ENCODE data around the gene REM2.
"Not testable (repeated sequence)": the region's sequence is repeated elsewhere in the genome, so short reads cannot be mapped to it uniquely, and the experiment has no call there.

Gene REM2

GRCh38 chr14:22854963-22855724, 27.9 kb upstream of the REM2 start:
- H3K27ac Mint-ChIP-seq = no peak overlapping the region
- no peaks in the 10 kb centered on the region for H3K9me3 Mint-ChIP-seq
- peaks cover 25% of the 10 kb centered on the region for H3K27me3 Mint-ChIP-seq (ENCODE audit: low read depth)
- H3K36me3 Mint-ChIP-seq (ENCODE audit: low read depth) = peaks cover 3% of the 10 kb centered on the region
- peaks cover 36% of the 10 kb centered on the region for H3K4me1 Mint-ChIP-seq (ENCODE audit: low read depth)
- no peak overlapping the region for H3K4me3 Mint-ChIP-seq

DNA sequence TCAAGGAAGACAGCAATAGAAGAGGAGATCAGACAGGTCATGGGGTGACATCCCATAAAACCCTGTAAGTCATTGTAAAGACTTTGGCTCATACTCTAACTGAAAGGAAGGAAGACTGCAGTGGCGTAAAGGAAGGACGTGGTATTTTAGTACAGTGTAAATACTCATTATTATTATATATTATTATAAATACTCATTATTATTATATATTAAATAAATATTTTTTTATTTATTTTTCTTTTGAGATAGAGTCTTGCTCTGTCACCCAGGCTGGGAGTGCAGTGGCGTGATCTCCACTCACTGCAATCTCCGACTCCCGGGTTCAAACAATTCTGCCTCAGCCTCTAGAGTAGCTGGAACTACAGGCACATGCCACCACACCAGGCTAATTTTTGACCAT, 26.6 kb upstream of the REM2 start:
- no peak overlapping the region for H3K27ac Mint-ChIP-seq
- peaks cover 30% of the 10 kb centered on the region for H3K27me3 Mint-ChIP-seq (ENCODE audit: low read depth)
- H3K4me3 Mint-ChIP-seq = no peak overlapping the region
- peaks cover 4% of the 10 kb centered on the region for H3K36me3 Mint-ChIP-seq (ENCODE audit: low read depth)
- peaks cover 32% of the 10 kb centered on the region for H3K4me1 Mint-ChIP-seq (ENCODE audit: low read depth)
- peaks cover 3% of the 10 kb centered on the region for H3K9me3 Mint-ChIP-seq

- H3K27ac Mint-ChIP-seq; H3K4me3 Mint-ChIP-seq; H3K36me3 Mint-ChIP-seq (ENCODE audit: low read depth): not testable (repeated sequence)
- peaks cover 45% of the 10 kb centered on the region for H3K27me3 Mint-ChIP-seq (ENCODE audit: low read depth)
- H3K9me3 Mint-ChIP-seq = peaks cover 13% of the 10 kb centered on the region
- peaks cover 18% of the 10 kb centered on the region for H3K4me1 Mint-ChIP-seq (ENCODE audit: low read depth)
Observed at GRCh38 chr14:22860377-22860776, 22.6 kb upstream of the REM2 start.

- Mint-ChIP-seq H3K27ac (no peak overlapping the region), H3K4me1 (ENCODE audit: low read depth) (peaks cover 16% of the 10 kb centered on the region), H3K27me3 (ENCODE audit: low read depth) (peaks cover 36% of the 10 kb centered on the region), H3K4me3 (no peak overlapping the region), H3K36me3 (ENCODE audit: low read depth) (peaks cover 7% of the 10 kb centered on the region), H3K9me3 (peaks cover 13% of the 10 kb centered on the region)
Observed at GRCh38 chr14:22861651-22862050, 21.4 kb upstream of the REM2 start.

- Mint-ChIP-seq H3K4me3 (no peak overlapping the region), H3K36me3 (ENCODE audit: low read depth) (peaks cover 7% of the 10 kb centered on the region), H3K9me3 (peaks cover 13% of the 10 kb centered on the region), H3K27ac (no peak overlapping the region), H3K27me3 (ENCODE audit: low read depth) (peaks cover 20% of the 10 kb centered on the region), H3K4me1 (ENCODE audit: low read depth) (peaks cover 2% of the 10 kb centered on the region)
Observed at GRCh38 chr14:22864979-22865378, 18.0 kb upstream of the REM2 start.

- peaks cover 20% of the 10 kb centered on the region for H3K27me3 Mint-ChIP-seq (ENCODE audit: low read depth)
- peaks cover 7% of the 10 kb centered on the region for H3K36me3 Mint-ChIP-seq (ENCODE audit: low read depth)
- no peak overlapping the region for H3K4me3 Mint-ChIP-seq
- H3K27ac Mint-ChIP-seq = no peak overlapping the region
- peaks cover 8% of the 10 kb centered on the region for H3K4me1 Mint-ChIP-seq (ENCODE audit: low read depth)
- peaks cover 13% of the 10 kb centered on the region for H3K9me3 Mint-ChIP-seq
Observed at GRCh38 chr14:22865424-22866405, 17.3 kb upstream of the REM2 start.

DNA sequence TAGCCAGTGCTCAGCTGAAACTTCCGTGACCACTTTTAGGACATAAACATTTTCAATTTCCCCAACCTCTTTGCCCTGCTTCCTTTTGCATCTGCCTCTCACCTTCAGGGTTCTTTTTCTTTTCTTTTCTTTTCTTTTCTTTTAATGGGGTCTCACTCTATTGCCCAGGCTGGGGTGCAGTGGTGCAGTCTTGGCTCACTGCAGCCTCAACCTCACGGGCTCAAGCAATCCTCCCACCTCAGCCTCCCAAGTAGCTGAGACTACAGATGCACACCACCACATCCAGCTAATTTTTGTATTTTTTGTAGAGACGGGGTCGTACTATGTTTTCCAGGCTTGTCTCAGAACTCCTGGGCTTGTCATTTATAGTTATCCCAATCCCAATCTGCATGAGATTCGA, 16.1 kb upstream of the REM2 start:
- no peak overlapping the region for H3K4me3 Mint-ChIP-seq
- no peak overlapping the region for H3K27ac Mint-ChIP-seq
- peaks cover 5% of the 10 kb centered on the region for H3K36me3 Mint-ChIP-seq (ENCODE audit: low read depth)
- peaks cover 13% of the 10 kb centered on the region for H3K4me1 Mint-ChIP-seq (ENCODE audit: low read depth)
- H3K9me3 Mint-ChIP-seq = peaks cover 6% of the 10 kb centered on the region
- peaks cover 10% of the 10 kb centered on the region for H3K27me3 Mint-ChIP-seq (ENCODE audit: low read depth)

- no peaks in the 10 kb centered on the region for H3K9me3 Mint-ChIP-seq
- no peaks in the 10 kb centered on the region for H3K27me3 Mint-ChIP-seq (ENCODE audit: low read depth)
- peak overlapping the region; percentile 87 for H3K4me3 Mint-ChIP-seq
- peaks cover 22% of the 10 kb centered on the region for H3K36me3 Mint-ChIP-seq (ENCODE audit: low read depth)
- peaks cover 24% of the 10 kb centered on the region for H3K4me1 Mint-ChIP-seq (ENCODE audit: low read depth)
- H3K27ac Mint-ChIP-seq = peak overlapping the region; percentile 96
Observed at GRCh38 chr14:22870811-22871223, 12.2 kb upstream of the REM2 start.

- Mint-ChIP-seq H3K36me3 (ENCODE audit: low read depth) (peaks cover 26% of the 10 kb centered on the region), H3K9me3 (no peaks in the 10 kb centered on the region), H3K4me1 (ENCODE audit: low read depth) (peaks cover 27% of the 10 kb centered on the region), H3K27me3 (ENCODE audit: low read depth) (no peaks in the 10 kb centered on the region), H3K4me3 (peak within 1 kb of the TSS; percentile 93), H3K27ac (peak within 1 kb of the TSS; percentile 96)
Observed at GRCh38 chr14:22871224-22872032, 11.6 kb upstream of the REM2 start, which contains the start of gene LRP10. TSS of gene LRP10 (plus strand) at chr14:22871740. CDS start at chr14:22872304, 564 bp downstream.

- peak overlapping the region; percentile 96 for H3K27ac Mint-ChIP-seq
- H3K4me1 Mint-ChIP-seq (ENCODE audit: low read depth) = peaks cover 27% of the 10 kb centered on the region
- peak overlapping the region; percentile 93 for H3K4me3 Mint-ChIP-seq
- H3K27me3 Mint-ChIP-seq (ENCODE audit: low read depth) = no peaks in the 10 kb centered on the region
- peaks cover 26% of the 10 kb centered on the region for H3K36me3 Mint-ChIP-seq (ENCODE audit: low read depth)
- no peaks in the 10 kb centered on the region for H3K9me3 Mint-ChIP-seq
Observed at GRCh38 chr14:22872033-22872832, 10.8 kb upstream of the REM2 start.

- Mint-ChIP-seq H3K36me3 (ENCODE audit: low read depth) (peaks cover 32% of the 10 kb centered on the region), H3K9me3 (no peaks in the 10 kb centered on the region), H3K4me3 (peak overlapping the region; percentile 93), H3K27ac (peak overlapping the region; percentile 85), H3K27me3 (ENCODE audit: low read depth) (no peaks in the 10 kb centered on the region), H3K4me1 (ENCODE audit: low read depth) (peaks cover 27% of the 10 kb centered on the region)
Observed at GRCh38 chr14:22872833-22873520, 10.0 kb upstream of the REM2 start.

DNA sequence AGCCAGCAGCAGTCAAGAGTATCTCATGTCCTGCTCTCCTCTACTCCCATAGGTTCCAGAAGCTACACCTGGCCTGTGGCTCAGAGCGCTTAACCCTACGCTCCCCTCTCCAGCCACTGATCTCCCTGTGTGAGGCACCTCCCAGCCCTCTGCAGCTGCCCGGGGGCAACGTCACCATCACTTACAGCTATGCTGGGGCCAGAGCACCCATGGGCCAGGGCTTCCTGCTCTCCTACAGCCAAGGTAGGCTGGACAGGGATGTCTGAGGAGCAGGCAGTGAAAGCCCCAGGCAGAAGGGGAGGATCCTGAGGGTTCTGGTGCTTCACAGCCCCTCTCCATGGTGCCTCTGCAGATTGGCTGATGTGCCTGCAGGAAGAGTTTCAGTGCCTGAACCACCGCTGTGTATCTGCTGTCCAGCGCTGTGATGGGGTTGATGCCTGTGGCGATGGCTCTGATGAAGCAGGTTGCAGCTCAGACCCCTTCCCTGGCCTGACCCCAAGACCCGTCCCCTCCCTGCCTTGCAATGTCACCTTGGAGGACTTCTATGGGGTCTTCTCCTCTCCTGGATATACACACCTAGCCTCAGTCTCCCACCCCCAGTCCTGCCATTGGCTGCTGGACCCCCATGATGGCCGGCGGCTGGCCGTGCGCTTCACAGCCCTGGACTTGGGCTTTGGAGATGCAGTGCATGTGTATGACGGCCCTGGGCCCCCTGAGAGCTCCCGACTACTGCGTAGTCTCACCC, 7.8 kb upstream of the REM2 start:
- Mint-ChIP-seq H3K4me1 (ENCODE audit: low read depth) (peaks cover 29% of the 10 kb centered on the region), H3K36me3 (ENCODE audit: low read depth) (peaks cover 49% of the 10 kb centered on the region), H3K4me3 (no peak overlapping the region), H3K9me3 (no peaks in the 10 kb centered on the region), H3K27me3 (ENCODE audit: low read depth) (no peaks in the 10 kb centered on the region), H3K27ac (no peak overlapping the region)
